ENCODE data around the gene KCNT1.

The KCNT1 gene

GRCh38 chr9:135821733-135822373 lies 119.9 kb downstream of the KCNT1 start:
- H3K9ac ChIP-seq (ENCODE audit: low read length in 2 of 2) = no peak overlapping the region
- no peak overlapping the region for H3K4me3 ChIP-seq (ENCODE audit: low read length in 2 of 2)
- no peak overlapping the region for H3K27ac ChIP-seq (ENCODE audit: low read length)
- H3K36me3 ChIP-seq (ENCODE audit: control insufficient read depth in 2 of 2, insufficient read depth in 2 of 2, low read length in 2 of 2) = peaks cover 32 to 58% of the 10 kb centered on the region in 2 donors
- no peaks in the 10 kb centered on the region for H3K9me3 ChIP-seq (ENCODE audit: control insufficient read depth in 2 of 2, low read length in 2 of 2)
- no peaks in the 10 kb centered on the region for H3K27me3 ChIP-seq (ENCODE audit: control insufficient read depth in 1 of 2, insufficient read depth in 2 of 2, low read length in 2 of 2)
- no peaks in the 10 kb centered on the region for H3K4me1 ChIP-seq (ENCODE audit: control insufficient read depth, insufficient read depth, low read length)

GRCh38 chr9:135822374-135822755 lies 120.4 kb downstream of the KCNT1 start:
- no peak overlapping the region for H3K27ac ChIP-seq (ENCODE audit: low read length)
- no peaks in the 10 kb centered on the region for H3K27me3 ChIP-seq (ENCODE audit: control insufficient read depth in 1 of 2, insufficient read depth in 2 of 2, low read length in 2 of 2)
- no peak overlapping the region for H3K4me3 ChIP-seq (ENCODE audit: low read length in 2 of 2)
- no peaks in the 10 kb centered on the region for H3K4me1 ChIP-seq (ENCODE audit: control insufficient read depth, insufficient read depth, low read length)
- no peaks in the 10 kb centered on the region for H3K9me3 ChIP-seq (ENCODE audit: control insufficient read depth in 2 of 2, low read length in 2 of 2)
- peaks cover 27 to 56% of the 10 kb centered on the region in 2 donors for H3K36me3 ChIP-seq (ENCODE audit: control insufficient read depth in 2 of 2, insufficient read depth in 2 of 2, low read length in 2 of 2)
- H3K9ac ChIP-seq (ENCODE audit: low read length in 2 of 2) = no peak overlapping the region

- H3K9me3 ChIP-seq (ENCODE audit: control insufficient read depth in 2 of 2, low read length in 2 of 2) = no peaks in the 10 kb centered on the region
- H3K9ac ChIP-seq (ENCODE audit: low read length in 2 of 2) = no peak overlapping the region
- H3K4me3 ChIP-seq (ENCODE audit: low read length in 2 of 2) = no peak overlapping the region
- H3K36me3 ChIP-seq (ENCODE audit: control insufficient read depth in 2 of 2, insufficient read depth in 2 of 2, low read length in 2 of 2) = peaks cover 24 to 52% of the 10 kb centered on the region in 2 donors
- no peaks in the 10 kb centered on the region for H3K27me3 ChIP-seq (ENCODE audit: control insufficient read depth in 1 of 2, insufficient read depth in 2 of 2, low read length in 2 of 2)
- H3K4me1 ChIP-seq (ENCODE audit: control insufficient read depth, insufficient read depth, low read length) = no peaks in the 10 kb centered on the region
- H3K27ac ChIP-seq (ENCODE audit: low read length) = no peak overlapping the region
Measured at GRCh38 chr9:135823036-135823435, 121.1 kb downstream of the KCNT1 start.

- Histone ChIP-seq H3K9me3 (ENCODE audit: control insufficient read depth in 2 of 2, low read length in 2 of 2) (peaks cover 0 to 4% of the 10 kb centered on the region in 2 donors), H3K27me3 (ENCODE audit: control insufficient read depth in 1 of 2, insufficient read depth in 2 of 2, low read length in 2 of 2) (no peaks in the 10 kb centered on the region), H3K9ac (ENCODE audit: low read length in 2 of 2) (no peak overlapping the region), H3K4me1 (ENCODE audit: control insufficient read depth, insufficient read depth, low read length) (no peaks in the 10 kb centered on the region), H3K27ac (ENCODE audit: low read length) (no peak overlapping the region), H3K36me3 (ENCODE audit: control insufficient read depth in 2 of 2, insufficient read depth in 2 of 2, low read length in 2 of 2) (peaks cover 16 to 37% of the 10 kb centered on the region in 2 donors), H3K4me3 (ENCODE audit: low read length in 2 of 2) (no peak overlapping the region)
Measured at GRCh38 chr9:135825435-135826187, 123.6 kb downstream of the KCNT1 start.

- Histone ChIP-seq H3K36me3 (ENCODE audit: control insufficient read depth in 2 of 2, insufficient read depth in 2 of 2, low read length in 2 of 2) (peaks cover 16 to 34% of the 10 kb centered on the region in 2 donors), H3K9ac (ENCODE audit: low read length in 2 of 2) (no peak overlapping the region), H3K27me3 (ENCODE audit: control insufficient read depth in 1 of 2, insufficient read depth in 2 of 2, low read length in 2 of 2) (no peaks in the 10 kb centered on the region), H3K4me3 (ENCODE audit: low read length in 2 of 2) (no peak overlapping the region), H3K4me1 (ENCODE audit: control insufficient read depth, insufficient read depth, low read length) (no peaks in the 10 kb centered on the region), H3K27ac (ENCODE audit: low read length) (no peak overlapping the region), H3K9me3 (ENCODE audit: control insufficient read depth in 2 of 2, low read length in 2 of 2) (peaks cover 0 to 4% of the 10 kb centered on the region in 2 donors)
Measured at GRCh38 chr9:135826188-135826545, 124.2 kb downstream of the KCNT1 start.

GRCh38 chr9:135827301-135827700 lies 125.3 kb downstream of the KCNT1 start:
- H3K4me1 ChIP-seq (ENCODE audit: control insufficient read depth, insufficient read depth, low read length) = no peaks in the 10 kb centered on the region
- H3K4me3 ChIP-seq (ENCODE audit: low read length in 2 of 2) = no peak overlapping the region
- no peak overlapping the region for H3K9ac ChIP-seq (ENCODE audit: low read length in 2 of 2)
- H3K27me3 ChIP-seq (ENCODE audit: control insufficient read depth in 1 of 2, insufficient read depth in 2 of 2, low read length in 2 of 2) = no peaks in the 10 kb centered on the region
- H3K36me3 ChIP-seq (ENCODE audit: control insufficient read depth in 2 of 2, insufficient read depth in 2 of 2, low read length in 2 of 2) = peaks cover 9 to 23% of the 10 kb centered on the region in 2 donors
- peaks cover 0 to 4% of the 10 kb centered on the region in 2 donors for H3K9me3 ChIP-seq (ENCODE audit: control insufficient read depth in 2 of 2, low read length in 2 of 2)
- no peak overlapping the region for H3K27ac ChIP-seq (ENCODE audit: low read length)

GRCh38 chr9:135827866-135828580 lies 126.0 kb downstream of the KCNT1 start:
- peaks cover 0 to 4% of the 10 kb centered on the region in 2 donors for H3K9me3 ChIP-seq (ENCODE audit: control insufficient read depth in 2 of 2, low read length in 2 of 2)
- no peak overlapping the region for H3K9ac ChIP-seq (ENCODE audit: low read length in 2 of 2)
- H3K4me3 ChIP-seq (ENCODE audit: low read length in 2 of 2) = no peak overlapping the region
- no peaks in the 10 kb centered on the region for H3K4me1 ChIP-seq (ENCODE audit: control insufficient read depth, insufficient read depth, low read length)
- H3K36me3 ChIP-seq (ENCODE audit: control insufficient read depth in 2 of 2, insufficient read depth in 2 of 2, low read length in 2 of 2) = peaks cover 3 to 16% of the 10 kb centered on the region in 2 donors
- H3K27ac ChIP-seq (ENCODE audit: low read length) = no peak overlapping the region
- H3K27me3 ChIP-seq (ENCODE audit: control insufficient read depth in 1 of 2, insufficient read depth in 2 of 2, low read length in 2 of 2) = no peaks in the 10 kb centered on the region

- Histone ChIP-seq H3K9ac (ENCODE audit: low read length in 2 of 2) (no peak overlapping the region), H3K36me3 (ENCODE audit: control insufficient read depth in 2 of 2, insufficient read depth in 2 of 2, low read length in 2 of 2) (peaks cover 3 to 10% of the 10 kb centered on the region in 2 donors), H3K27ac (ENCODE audit: low read length) (no peak overlapping the region), H3K9me3 (ENCODE audit: control insufficient read depth in 2 of 2, low read length in 2 of 2) (peaks cover 0 to 4% of the 10 kb centered on the region in 2 donors), H3K27me3 (ENCODE audit: control insufficient read depth in 1 of 2, insufficient read depth in 2 of 2, low read length in 2 of 2) (no peaks in the 10 kb centered on the region), H3K4me1 (ENCODE audit: control insufficient read depth, insufficient read depth, low read length) (no peaks in the 10 kb centered on the region), H3K4me3 (ENCODE audit: low read length in 2 of 2) (no peak overlapping the region)
Measured at GRCh38 chr9:135828656-135829055, 126.7 kb downstream of the KCNT1 start.

GRCh38 chr9:135830496-135830895 lies 128.5 kb downstream of the KCNT1 start:
- H3K4me3 ChIP-seq (ENCODE audit: low read length in 2 of 2) = no peak overlapping the region
- H3K9me3 ChIP-seq (ENCODE audit: control insufficient read depth in 2 of 2, low read length in 2 of 2) = peaks cover 0 to 4% of the 10 kb centered on the region in 2 donors
- no peak overlapping the region for H3K27ac ChIP-seq (ENCODE audit: low read length)

GRCh38 chr9:135833864-135834263 lies 131.9 kb downstream of the KCNT1 start:
- H3K4me3 ChIP-seq (ENCODE audit: low read length in 2 of 2) = no peak overlapping the region
- H3K27ac ChIP-seq (ENCODE audit: low read length) = no peak overlapping the region
- H3K27me3 ChIP-seq (ENCODE audit: control insufficient read depth in 1 of 2, insufficient read depth in 2 of 2, low read length in 2 of 2) = no peaks in the 10 kb centered on the region
- H3K4me1 ChIP-seq (ENCODE audit: control insufficient read depth, insufficient read depth, low read length) = no peaks in the 10 kb centered on the region
- H3K9me3 ChIP-seq (ENCODE audit: control insufficient read depth in 2 of 2, low read length in 2 of 2) = no peaks in the 10 kb centered on the region
- H3K9ac ChIP-seq (ENCODE audit: low read length in 2 of 2) = no peak overlapping the region
- H3K36me3 ChIP-seq (ENCODE audit: control insufficient read depth in 2 of 2, insufficient read depth in 2 of 2, low read length in 2 of 2) = peaks cover 0 to 2% of the 10 kb centered on the region in 2 donors

More at GRCh38 chr9:135830496-135830895, 128.5 kb downstream of the KCNT1 start:
- Histone ChIP-seq H3K27me3 (ENCODE audit: control insufficient read depth in 1 of 2, insufficient read depth in 2 of 2, low read length in 2 of 2) (no peaks in the 10 kb centered on the region), H3K36me3 (ENCODE audit: control insufficient read depth in 2 of 2, insufficient read depth in 2 of 2, low read length in 2 of 2) (peaks cover 0 to 5% of the 10 kb centered on the region in 2 donors), H3K9ac (ENCODE audit: low read length in 2 of 2) (no peak overlapping the region), H3K4me1 (ENCODE audit: control insufficient read depth, insufficient read depth, low read length) (no peaks in the 10 kb centered on the region)

Data from stomach smooth muscle (tissue), 2 donors.